Muscle of leg (tissue), 11 donors: ENCODE measurements around the gene ANKRD24. TPM values are rescaled to one million over a fixed set of nuclear protein-coding genes. Genes with fewer than 3 reads are reported as not detected.
"Not testable (repeated sequence)": the region's sequence is repeated elsewhere in the genome, so short reads cannot be mapped to it uniquely, and the experiment has no call there.

ENCODE experiments used
- DNase-seq: peaks from one replicate; pipeline ENCODE4 v3.0.0; 2013
- H3K27ac ChIP-seq: one replicate; pipeline ENCODE4 v1.5.1; 2013; ENCODE audit warnings: mild to moderate bottlenecking, low read length, control low read depth
- H3K27me3 ChIP-seq: one replicate; pipeline ENCODE4 v1.6.1; 2013; ENCODE audit warnings: low read length; ENCODE audit not compliant: control insufficient read depth, insufficient read depth
- H3K36me3 ChIP-seq: one replicate; pipeline ENCODE4 v1.6.1; 2013; ENCODE audit warnings: low read length; ENCODE audit not compliant: control insufficient read depth, insufficient read depth
- H3K4me1 ChIP-seq: one replicate; pipeline ENCODE4 v1.6.1; 2013; ENCODE audit warnings: low read length; ENCODE audit not compliant: control insufficient read depth, insufficient read depth
- H3K4me3 ChIP-seq: one replicate; pipeline ENCODE4 v1.5.1; 2013; ENCODE audit warnings: low read length, control low read depth
- H3K9me3 ChIP-seq: replicated peaks from 2 replicates; pipeline ENCODE4 v1.6.1; 2013; ENCODE audit warnings: low read depth, low read length; ENCODE audit not compliant: control insufficient read depth
- WGBS: methylation state at CpG from one replicate; pipeline ENCODE4 v1.1.5; 2013; ENCODE audit warnings: missing lambda C conversion rate; ENCODE audit not compliant: insufficient coverage; 5-methylcytosine and 5-hydroxymethylcytosine counted together
- polyA plus RNA-seq, 8 donors: library from polyadenylated mRNA; unstranded; fragments of 120-200 nt; gene quantifications; one replicate each; pipeline versions ENCODE4 v1.2.1 to v1.2.3, GENCODE V29; 2013; ENCODE audit warnings: inconsistent platforms in 1 of 8, low replicate concordance in 1 of 8; ENCODE audit not compliant: insufficient read length in 8 of 8, insufficient read depth in 1 of 8
- total RNA-seq: library from RNA; stranded (reverse); fragments of 120-200 nt; gene quantifications from one replicate; pipeline ENCODE4 v1.2.4, GENCODE V29; 2013

The ANKRD24 gene
- total and polyA plus RNA-seq, 9 donors = 0.58 to 2.5 (median 1.1) TPM

GRCh38 chr19:4241824-4242430 is 59.4 kb downstream of the ANKRD24 start:
- Histone ChIP-seq H3K27ac (no peak overlapping the region), H3K9me3 (no peaks in the 10 kb centered on the region), H3K4me3 (no peak overlapping the region), H3K4me1 (peaks cover 5% of the 10 kb centered on the region), H3K27me3 (no peaks in the 10 kb centered on the region), H3K36me3 (no peaks in the 10 kb centered on the region)
- WGBS = 80% methylated on average over 1 of the region's 5 CpGs
- DNase-seq = peak; percentile 63

DNA sequence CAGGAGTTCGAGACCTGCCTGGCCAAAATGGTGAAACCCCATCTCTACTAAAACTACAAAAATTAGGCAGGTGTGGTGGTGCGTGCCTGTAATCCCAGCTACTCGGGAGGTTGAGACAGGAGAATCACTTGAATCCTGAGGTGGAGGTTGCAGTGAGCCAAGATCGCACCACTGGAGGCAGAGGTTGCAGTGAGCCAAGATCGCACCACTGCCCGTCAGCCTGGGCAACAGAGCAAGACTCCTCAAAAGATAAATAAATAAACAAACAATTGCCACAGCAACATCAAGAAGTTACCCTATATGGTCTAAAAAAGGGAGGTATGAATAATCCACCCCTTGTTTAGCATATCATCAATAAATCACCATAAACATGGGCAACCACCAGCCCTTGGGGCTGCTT is 63.4 kb downstream of the ANKRD24 start:
- DNase-seq, H3K4me1 ChIP-seq, H3K4me3 ChIP-seq, H3K27ac ChIP-seq, H3K27me3 ChIP-seq, H3K9me3 ChIP-seq: not testable (repeated sequence)
- 90% methylated on average over 2 of the region's 6 CpGs for WGBS
- H3K36me3 ChIP-seq = peaks cover 21% of the 10 kb centered on the region

GRCh38 chr19:4246767-4247593 is 64.5 kb downstream of the ANKRD24 start, which contains the start of gene YJU2:
TSS of gene YJU2 (plus strand) at chr19:4247080. CDS start at chr19:4247147, 67 bp downstream.
- Histone ChIP-seq H3K9me3 (no peaks in the 10 kb centered on the region), H3K36me3 (peaks cover 30% of the 10 kb centered on the region), H3K27me3 (no peaks in the 10 kb centered on the region), H3K4me1 (peaks cover 10% of the 10 kb centered on the region), H3K4me3 (peak within 1 kb of the TSS; percentile 56), H3K27ac (peak within 1 kb of the TSS; percentile 96)
- peak; percentile 99 for DNase-seq
- WGBS = 0% methylated on average over 12 of the region's 45 CpGs

- Histone ChIP-seq H3K9me3 (peaks cover 11% of the 10 kb centered on the region), H3K4me3 (no peak overlapping the region), H3K27ac (no peak overlapping the region), H3K4me1 (no peaks in the 10 kb centered on the region), H3K36me3 (peaks cover 77% of the 10 kb centered on the region), H3K27me3 (no peaks in the 10 kb centered on the region)
- no peak for DNase-seq
- WGBS = 100% methylated on average over 1 of the region's 4 CpGs
Measured at GRCh38 chr19:4256563-4256962, 74.1 kb downstream of the ANKRD24 start.

DNA sequence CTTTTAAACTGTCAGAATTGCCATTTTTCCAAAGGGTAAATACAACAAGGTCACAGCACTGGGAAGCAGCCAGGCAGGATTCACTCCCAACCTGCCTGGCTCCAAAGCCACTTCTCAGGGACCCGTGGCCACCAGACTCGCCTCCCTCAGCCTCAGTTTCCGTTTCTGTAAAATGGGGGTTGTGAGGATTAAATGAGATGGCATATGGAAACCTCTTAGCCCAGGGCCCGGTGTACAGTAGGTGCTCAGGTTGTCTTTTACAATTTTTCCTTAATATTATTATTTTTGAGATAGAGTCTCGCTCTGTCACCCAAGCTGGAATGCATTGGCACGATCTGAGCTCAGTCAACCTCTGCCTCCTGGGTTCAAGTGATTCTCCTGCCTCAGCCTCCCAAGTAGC is 74.5 kb downstream of the ANKRD24 start:
- WGBS = 100% methylated on average over 1 of the region's 6 CpGs
- Histone ChIP-seq H3K27ac (no peak overlapping the region), H3K4me3 (no peak overlapping the region), H3K4me1 (no peaks in the 10 kb centered on the region), H3K27me3 (no peaks in the 10 kb centered on the region), H3K36me3 (peaks cover 79% of the 10 kb centered on the region), H3K9me3 (peaks cover 11% of the 10 kb centered on the region)
- DNase-seq = no peak

DNA sequence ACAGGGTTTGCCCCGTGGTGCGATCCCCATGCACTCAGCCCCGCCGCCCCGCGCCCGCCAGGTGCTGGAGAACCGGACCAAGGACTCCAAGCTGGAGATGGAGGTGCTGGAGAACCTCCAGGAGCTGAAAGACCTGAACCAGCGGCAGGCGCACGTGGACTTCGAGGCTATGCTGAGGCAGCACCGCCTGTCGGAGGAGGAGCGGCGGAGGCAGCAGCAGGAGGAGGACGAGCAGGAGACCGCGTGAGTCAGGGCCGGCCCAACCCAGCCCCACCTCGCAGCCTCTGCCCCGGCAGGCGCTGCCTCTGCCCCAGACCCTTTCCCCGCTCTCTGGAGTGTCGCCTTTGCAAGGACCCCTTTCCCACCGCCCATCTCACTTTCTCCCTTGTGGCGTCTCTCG is 75.7 kb downstream of the ANKRD24 start:
- Histone ChIP-seq H3K9me3 (peaks cover 11% of the 10 kb centered on the region), H3K4me1 (no peaks in the 10 kb centered on the region), H3K27me3 (no peaks in the 10 kb centered on the region), H3K4me3 (no peak overlapping the region), H3K27ac (no peak overlapping the region), H3K36me3 (peaks cover 80% of the 10 kb centered on the region)
- DNase-seq = no peak
- WGBS = 94% methylated on average over 28 of the region's 28 CpGs

- Histone ChIP-seq H3K4me1 (no peaks in the 10 kb centered on the region), H3K27me3 (no peaks in the 10 kb centered on the region), H3K4me3 (no peak overlapping the region), H3K27ac (no peak overlapping the region), H3K36me3 (peaks cover 75% of the 10 kb centered on the region), H3K9me3 (no peaks in the 10 kb centered on the region)
- no peak for DNase-seq
- WGBS = 96% methylated on average over 10 of the region's 11 CpGs
Measured at GRCh38 chr19:4260613-4261191, 78.2 kb downstream of the ANKRD24 start.

- WGBS = 91% methylated on average over 3 of the region's 4 CpGs
- H3K4me3 ChIP-seq = no peak overlapping the region
- no peak overlapping the region for H3K27ac ChIP-seq
- DNase-seq = no peak
- no peaks in the 10 kb centered on the region for H3K27me3 ChIP-seq
- peaks cover 4% of the 10 kb centered on the region for H3K4me1 ChIP-seq
- H3K9me3 ChIP-seq = no peaks in the 10 kb centered on the region
- peaks cover 70% of the 10 kb centered on the region for H3K36me3 ChIP-seq
Measured at GRCh38 chr19:4264812-4265211, 82.3 kb downstream of the ANKRD24 start.

- DNase-seq = no peak
- Histone ChIP-seq H3K4me3 (no peak overlapping the region), H3K9me3 (no peaks in the 10 kb centered on the region), H3K4me1 (peaks cover 4% of the 10 kb centered on the region), H3K36me3 (peaks cover 61% of the 10 kb centered on the region), H3K27ac (no peak overlapping the region), H3K27me3 (no peaks in the 10 kb centered on the region)
- 91% methylated on average over 13 of the region's 18 CpGs for WGBS
Measured at GRCh38 chr19:4266253-4267000, 83.9 kb downstream of the ANKRD24 start.
